GM04504 (cell line): ENCODE data around the gene POLK.
"Not testable (repeated sequence)": the region's sequence is repeated elsewhere in the genome, so short reads cannot be mapped to it uniquely, and the experiment has no call there.

Experiments used
- DNase-seq: peaks from one replicate; pipeline ENCODE4 v3.0.0-alpha.2; 2012; ENCODE audit warnings: low read depth

POLK gene

DNA sequence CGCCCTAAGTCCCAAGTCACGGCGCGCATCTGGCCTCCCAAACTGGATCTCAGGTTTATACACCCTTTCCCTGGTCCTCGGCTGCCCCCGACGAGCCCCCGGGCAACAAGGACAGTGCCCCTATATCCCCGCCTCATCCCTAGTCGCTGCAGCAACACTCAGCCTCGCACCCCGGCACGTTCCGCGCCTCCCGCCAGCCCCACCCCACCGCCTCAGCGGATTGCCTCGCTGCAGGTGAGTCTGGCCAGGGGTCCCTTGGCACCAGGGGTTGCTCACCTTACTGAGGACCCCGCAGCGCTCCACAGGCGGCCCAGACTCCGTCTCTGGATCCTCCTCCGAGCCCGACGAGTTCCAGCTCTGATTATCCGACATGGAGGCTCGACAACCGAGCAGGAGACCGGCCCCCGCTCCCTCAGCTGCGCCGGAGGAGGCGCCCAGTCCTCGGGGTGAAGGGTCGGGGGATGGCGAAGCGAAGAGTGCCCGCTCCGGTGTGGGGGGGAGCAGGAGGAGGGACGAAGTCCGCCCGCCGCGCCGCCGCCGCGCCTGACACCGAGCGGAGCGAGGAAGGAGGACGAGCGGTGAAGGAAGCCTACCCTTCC is 756 bp upstream of the POLK start:
- DNase-seq = no peak

DNA sequence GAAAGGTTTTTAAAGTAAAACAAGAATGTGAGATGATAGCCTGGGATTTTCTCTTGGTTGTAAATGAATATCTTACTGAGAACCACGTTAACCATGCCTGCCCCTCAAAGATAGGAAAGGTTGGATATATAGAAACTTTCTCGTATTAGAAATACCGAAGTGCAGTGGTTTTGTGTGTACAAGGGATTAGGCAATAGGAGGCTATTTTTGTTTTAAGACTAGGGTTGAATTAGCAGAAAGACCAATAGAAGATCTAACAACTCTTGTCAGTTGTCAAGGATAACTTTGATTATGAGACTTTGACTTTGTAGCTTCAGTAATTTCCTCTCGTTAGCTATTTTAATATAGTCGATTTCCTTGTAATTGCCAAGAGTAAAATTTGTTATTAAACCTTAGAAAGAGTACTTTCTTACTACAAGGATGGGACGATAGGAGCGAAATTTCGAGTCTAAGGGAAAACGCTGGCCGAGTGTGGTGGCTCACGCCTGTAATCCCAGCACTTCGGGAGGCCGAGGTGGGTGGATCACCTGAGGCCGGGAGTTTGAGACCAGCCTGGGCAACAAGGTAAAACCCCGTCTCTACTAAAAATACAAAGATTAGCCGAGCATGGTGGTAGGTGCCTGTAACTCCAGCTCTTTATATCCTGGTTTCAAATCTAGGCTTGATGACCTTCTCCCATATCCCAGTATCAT is 838 bp downstream of the POLK start:
- DNase-seq = no peak

DNA sequence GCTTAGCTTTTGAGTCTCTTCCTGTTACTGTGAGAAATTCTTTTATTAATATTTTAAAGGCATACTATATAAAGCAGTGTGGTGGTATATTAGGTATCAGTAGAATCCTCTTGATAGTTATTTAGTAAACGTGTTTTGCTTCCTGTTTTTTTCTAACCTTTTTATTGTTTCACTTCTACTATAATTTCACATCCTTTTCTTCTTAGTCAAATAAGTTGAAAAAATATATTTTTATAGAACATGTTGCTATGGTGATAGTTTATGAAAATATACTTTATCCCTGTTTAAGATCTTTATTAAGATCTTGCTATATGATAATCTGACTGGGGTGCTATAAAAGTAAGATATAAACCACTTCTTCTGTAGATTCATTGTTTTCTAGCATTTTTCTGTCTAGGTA is 2.1 kb downstream of the POLK start:
- DNase-seq = no peak

DNA sequence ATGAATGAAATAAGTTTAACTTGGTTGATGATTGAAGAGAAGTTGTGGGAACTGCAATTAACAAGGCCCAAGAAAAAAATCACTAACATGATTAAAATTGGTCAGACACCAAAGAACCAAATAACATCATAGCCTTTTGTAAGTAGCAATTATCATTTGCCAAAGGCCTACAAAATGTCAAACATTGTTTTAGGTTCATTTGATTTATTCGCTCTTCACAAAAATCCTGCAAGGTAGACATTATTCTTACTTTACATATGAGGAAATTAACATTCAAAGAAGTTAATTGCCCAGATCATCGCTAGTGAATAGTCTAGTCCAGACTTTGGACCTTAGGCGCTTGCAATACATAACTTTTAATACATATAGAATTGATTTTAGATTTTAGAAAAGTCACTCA is 2.6 kb downstream of the POLK start:
- DNase-seq = no peak

DNA sequence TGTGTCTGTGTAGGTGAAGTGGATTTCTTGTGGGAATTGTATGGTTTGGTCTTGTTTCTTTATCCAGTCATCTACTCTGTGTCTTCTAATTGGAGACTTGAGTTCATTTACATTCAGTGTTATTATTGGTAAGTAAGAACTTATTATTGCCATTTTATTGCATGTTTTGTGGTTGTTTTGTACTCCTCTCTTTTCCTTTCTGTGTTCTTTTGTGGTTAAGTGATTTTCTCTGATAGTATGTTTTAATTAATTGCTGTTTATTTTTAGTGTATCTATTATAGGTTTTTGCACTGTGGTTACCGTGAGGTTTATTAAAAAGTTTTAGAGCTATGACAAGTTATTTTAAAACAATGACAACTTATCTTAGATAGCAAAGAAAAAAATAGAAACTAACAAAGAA is 8.1 kb downstream of the POLK start:
- no peak for DNase-seq

DNA sequence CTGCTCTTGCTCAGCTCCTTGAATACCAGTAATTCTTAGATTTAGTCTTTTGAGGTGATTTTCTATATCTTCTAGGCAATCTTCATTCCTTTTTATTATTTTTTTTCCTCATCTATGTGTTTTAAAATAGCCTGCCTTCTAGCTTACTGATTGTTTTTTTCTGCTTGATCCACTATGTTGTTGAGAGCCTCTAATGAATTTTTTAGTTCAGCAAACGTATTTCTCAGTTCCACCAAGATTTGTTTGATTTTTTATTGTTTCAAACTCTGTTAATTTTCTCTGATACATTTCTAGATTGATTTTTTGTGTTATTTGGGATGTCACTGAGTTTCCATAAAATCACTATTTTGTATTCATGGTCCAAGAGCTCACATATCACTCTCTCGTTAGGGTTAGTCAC is 9.5 kb downstream of the POLK start:
- no peak for DNase-seq

DNA sequence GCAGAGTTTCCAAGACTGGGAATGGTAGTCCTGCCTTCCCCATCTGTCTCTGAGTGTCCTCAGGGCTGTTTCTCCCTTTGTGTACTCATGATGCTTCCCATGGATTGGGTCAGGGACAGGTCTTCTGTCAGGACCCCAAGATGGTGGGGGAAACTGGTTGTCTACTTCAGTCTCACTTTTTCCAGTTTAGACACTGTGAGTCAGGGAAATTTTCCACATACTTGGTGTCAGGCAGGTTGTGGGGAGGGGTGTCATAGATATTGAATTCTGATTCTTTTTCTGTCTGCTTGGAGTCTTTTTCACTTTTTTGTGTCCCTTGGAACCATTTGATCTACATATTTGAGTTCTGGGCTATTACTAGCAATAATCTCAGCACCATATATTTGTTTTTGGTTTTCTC is 10.3 kb downstream of the POLK start:
- no peak for DNase-seq

DNA sequence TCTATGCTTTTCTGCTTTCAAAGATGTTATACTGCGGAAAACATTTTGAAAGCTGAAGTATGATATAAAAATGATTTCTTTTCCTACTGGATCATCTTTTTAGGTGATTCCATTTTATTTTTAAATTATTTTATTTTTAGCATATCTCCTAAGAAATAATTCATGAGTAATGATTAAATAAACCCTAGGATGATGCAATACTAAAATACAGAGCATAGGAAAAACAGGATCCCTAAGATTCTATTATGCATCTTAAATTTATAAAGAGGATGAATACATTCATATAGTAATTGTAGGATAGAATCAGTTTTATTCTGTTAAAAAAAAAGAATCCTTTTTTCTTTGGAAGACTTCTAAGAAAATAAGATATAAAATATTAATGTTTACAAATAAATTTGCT is 10.9 kb downstream of the POLK start:
- no peak for DNase-seq

DNA sequence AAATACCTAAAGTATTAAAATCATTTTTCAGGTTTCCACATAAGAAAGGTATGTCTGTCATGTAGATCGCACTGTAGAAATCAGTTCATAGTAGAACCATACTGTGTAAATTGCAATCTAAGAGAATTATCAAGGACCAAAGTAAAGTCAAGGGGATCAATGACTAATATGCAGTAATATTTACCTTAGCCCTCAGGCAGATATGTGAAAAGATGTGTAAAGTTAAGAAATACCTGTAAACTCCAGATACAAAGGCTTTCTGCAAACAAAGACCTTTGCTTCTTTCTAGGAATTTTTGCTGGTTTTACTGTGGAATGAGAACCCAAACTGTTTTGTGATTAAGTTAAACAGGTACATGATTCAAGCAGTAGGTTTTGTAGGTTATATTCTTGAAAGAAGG is 11.6 kb downstream of the POLK start:
- no peak for DNase-seq

DNA sequence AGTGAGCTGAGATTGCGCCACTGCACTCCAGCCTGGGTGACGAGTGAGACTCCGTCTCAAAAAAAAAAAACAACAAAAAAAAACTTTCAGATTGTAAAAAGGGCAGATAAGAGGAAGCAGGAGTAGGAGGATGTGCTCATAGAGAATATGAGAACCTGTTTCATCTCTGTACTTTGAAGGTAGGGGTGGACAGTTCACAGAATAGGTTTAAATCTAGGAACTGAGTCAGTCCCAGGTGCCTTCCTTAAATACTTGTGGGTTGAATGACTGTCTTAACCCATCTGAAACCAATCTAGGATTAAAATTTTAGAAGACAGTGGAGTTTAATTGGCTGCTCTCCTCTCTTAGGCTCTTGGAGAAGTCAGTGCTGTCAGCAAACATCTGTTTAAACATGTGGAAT is 12.4 kb downstream of the POLK start:
- DNase-seq = no peak

DNA sequence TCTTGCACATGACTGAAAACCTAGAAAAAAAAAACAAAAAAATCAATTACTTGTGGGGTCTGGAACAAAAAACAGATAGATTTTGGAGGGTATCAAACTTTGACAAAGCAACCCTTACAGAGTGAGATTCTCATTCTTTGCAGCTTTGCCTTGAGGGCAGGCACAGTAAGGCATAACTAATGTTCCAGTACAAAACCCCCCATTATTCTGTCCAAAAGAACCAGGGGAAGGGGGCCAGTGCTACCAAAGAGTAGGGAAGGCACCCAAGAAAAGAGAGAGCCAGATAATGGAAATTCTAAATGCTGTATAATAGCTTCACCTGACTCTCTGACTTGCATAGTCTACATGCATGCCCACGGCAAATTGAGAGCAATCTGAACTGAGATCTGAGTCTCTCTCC is 12.9 kb downstream of the POLK start:
- DNase-seq = no peak

DNA sequence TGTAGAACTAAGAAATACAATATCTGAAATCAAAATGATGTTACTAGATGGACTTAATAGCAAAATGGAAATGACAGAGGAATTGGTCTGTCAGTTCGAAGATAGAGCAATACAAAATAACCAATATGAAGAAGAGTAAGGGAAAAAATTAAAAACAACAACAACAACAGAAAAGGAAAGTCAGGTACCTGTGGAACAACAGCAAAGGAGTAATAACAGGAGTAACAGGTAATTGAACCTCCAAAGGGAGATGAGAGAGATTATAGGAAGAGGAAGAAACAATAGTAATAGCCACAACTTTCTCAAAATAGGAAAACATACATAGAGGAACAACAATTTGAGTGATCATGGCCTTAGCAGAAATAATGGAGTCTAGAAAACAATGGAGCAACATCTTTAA is 13.7 kb downstream of the POLK start:
- no peak for DNase-seq

DNA sequence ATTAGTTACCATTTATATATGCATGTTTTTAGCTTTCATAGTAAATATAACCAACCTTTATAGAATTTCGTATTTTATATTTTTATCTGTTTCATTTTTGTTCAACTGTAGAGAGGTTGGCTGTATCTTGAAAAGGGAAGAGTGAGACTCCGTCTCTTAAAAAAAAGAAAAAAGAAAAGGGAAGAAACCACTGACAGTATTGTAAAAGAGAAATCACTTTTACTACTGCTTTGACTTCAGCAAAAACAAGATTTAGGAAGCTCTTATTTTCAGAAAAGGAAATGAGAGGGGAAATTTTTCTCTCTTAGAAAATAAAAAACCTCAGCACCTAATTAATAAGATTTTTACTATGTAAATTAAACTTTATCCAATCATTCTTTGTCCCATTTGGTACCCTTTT is 14.4 kb downstream of the POLK start:
- no peak for DNase-seq

DNA sequence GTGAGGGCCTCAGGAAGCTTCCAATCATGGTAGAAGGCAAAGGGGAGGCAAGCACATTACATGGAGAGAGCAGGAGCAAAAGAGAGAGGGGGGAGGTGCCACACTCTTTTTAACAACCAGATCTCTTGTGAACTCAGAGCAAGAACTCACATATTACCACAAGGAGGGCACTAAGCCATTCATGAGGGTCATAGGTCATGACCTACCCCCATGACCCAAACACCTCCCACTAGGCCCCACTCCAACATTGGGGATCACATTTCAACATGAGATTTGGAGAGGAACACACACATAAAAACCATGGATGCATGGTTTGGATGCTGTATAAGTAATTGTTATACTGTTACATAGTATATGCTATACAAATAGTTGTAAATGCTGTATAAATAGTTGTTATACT is 17.5 kb downstream of the POLK start:
- DNase-seq = no peak

DNA sequence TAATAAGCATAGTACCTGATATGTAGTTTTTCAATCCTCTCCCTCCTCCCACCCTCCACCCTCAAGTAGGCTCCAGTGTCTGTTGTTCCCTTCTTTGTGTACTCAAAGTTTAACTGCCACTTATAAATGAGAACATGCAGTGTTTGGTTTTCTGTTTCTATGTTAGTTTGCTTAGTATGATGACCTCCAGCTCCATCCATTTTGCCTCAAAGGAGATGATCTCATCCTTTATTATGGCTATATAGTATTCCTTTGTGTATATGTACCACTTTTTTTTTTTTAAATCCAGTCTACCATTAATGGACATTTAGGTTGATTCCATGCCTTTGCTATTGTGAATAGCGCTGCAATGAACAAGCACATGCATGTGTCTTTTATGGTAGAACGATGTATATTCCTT is 20.5 kb downstream of the POLK start:
- no peak for DNase-seq

DNA sequence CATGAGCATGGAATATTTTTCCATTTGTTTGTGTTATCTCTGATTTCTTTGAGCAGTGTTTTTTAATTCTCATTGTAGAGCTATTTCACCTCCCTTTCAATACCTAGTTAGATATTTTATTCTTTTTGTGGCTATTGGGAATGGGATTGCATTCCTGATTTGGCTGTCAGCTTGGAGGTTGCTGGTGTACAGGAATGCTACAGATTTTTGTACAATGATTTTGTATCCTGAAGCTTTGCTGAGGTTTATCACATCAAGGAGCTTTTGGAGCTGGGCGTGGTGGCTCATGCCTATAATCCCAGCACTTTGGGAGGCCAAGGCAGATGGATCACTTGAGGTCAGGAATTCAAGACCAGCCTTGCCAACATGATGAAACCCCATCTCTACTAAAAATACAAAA is 22.0 kb downstream of the POLK start:
- not testable (repeated sequence) for DNase-seq

DNA sequence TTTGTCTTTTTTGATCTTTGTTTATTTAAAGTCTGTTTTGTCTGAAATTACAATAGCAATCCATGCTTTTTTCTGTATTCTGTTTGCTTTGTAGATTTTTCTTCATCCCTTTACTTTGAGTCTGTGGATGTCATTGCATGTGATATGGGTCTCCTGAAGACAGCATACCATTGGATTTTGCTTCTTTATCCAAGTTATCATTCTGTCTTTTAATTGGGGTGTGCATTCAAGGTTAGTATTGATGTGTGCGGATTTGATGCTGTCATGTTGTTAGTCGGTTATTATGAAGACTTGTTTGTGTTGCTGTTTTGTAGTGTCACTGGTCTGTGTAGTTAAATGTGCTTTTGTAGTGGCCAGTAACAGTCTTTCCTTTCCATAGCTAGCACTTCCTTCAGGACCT is 23.0 kb downstream of the POLK start:
- DNase-seq = no peak

DNA sequence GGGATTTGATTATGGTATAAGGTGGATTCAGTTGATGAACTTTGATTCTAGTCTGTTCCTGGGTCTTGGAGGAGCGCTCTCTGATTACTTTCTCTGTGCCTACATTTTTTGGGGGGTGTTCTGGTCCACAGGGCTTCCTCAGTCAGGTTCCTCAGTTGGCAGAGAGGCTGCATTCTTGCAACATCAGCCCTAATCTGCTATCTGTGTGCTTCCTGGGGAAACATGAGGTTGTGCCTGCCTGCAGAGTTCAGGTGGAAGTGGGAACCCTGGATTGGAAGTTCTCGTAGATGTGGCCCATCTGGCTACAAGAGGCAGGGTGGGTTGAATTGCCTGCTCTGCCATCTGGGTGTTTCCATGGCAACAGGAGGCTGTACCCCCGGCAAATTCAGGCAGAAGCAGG is 24.5 kb downstream of the POLK start:
- DNase-seq = no peak

DNA sequence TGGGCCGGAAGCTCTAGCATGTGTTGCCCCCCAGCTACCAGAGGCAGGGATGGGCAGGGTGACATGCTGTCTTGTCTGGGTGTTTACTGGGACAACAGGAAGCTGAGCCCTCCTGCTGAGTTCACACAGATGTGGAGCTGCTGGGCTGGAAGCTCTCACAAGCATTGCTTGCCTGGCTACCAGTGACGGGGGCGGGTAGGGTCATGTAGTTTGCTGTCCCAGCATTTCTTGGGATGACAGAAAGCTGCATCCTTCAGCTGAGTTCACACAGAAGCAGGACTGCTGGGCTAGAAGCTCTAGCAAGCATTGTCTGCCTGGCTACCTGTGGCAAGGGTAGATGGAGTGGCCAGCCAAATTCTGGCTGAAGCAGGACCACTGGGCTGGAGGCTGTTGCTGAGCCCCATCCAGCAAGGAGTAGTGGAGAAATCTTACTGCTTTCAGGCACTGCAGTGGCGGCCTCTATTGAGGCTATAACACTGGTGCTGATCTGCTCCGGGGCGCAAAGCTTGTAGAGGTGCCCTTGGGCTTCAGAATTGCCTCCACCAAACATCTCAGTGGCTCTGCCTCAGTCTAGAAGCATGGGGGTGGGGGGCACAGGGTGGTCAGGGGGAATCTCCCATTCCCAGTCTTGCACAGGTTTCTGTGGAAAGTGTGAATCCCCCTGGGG is 25.1 kb downstream of the POLK start:
- DNase-seq = no peak

DNA sequence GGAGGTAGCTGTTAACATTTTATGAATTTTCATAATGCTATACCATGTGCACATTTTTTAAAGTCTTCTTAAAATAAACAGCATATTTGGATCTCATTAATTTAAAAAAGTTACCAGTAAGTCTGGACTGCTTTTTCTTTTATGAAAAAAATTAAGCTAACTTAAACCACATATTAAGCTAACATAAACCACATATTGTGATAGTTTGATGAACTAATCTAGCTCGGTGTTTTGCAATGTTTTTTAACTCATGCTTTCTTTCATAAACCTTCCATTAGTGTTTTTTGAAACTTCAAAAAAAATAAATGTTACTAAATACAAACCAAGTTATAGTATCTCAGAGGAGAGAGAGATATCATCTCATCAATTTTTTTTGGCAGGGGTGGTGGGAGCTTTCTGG is 26.5 kb downstream of the POLK start:
- no peak for DNase-seq

DNA sequence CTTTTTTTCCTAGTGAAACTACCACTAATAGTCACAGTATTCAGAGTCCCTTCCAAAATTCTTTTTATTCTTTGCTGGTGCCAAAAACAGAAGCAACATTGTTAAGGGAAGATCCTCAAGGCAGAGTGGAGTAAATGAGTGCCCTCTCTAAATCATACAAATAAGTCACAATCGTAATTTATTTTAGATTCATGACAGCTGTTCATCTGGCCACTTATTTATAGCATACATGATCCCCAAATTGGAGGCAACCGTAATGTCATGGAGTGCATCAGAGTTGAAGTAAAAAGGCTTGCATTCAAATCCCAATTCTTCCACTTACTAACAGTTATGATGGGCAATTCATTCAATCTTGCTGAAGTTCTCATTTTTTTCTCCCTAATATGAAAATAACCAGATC is 33.4 kb downstream of the POLK start:
- DNase-seq = no peak

DNA sequence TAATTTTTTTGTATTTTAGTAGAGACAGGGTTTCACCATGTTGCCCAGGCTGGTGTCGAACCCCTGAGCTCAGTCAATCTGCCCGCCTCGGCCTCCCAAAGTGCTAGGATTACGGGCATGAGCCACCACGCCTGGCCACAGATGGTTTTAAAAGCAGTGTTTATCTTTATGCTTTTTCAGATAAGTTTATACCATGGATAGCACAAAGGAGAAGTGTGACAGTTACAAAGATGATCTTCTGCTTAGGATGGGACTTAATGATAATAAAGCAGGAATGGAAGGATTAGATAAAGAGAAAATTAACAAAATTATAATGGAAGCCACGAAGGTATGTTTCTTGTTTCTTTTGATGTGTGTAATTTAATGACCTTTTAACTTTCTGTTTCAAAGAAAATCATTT is 35.1 kb downstream of the POLK start:
- no peak for DNase-seq

DNA sequence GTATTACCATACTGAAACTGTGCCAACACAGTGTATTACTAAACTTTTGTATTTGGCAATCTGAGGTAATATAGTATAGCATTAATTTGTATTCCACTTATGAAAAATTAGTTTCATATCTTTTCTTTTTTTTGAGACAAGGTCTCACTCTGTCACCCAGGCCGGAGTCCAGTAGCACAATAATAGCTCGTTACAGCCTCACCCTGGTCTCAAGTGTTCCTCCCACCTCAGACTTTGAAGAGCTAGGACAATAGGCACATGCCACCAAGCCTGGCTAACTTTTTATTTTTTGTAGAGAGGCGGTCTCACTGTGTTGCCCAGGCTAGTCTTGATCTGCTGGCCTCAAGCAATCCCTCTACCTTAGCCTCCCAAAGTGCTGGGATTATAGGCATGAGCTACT is 36.1 kb downstream of the POLK start:
- no peak for DNase-seq

DNA sequence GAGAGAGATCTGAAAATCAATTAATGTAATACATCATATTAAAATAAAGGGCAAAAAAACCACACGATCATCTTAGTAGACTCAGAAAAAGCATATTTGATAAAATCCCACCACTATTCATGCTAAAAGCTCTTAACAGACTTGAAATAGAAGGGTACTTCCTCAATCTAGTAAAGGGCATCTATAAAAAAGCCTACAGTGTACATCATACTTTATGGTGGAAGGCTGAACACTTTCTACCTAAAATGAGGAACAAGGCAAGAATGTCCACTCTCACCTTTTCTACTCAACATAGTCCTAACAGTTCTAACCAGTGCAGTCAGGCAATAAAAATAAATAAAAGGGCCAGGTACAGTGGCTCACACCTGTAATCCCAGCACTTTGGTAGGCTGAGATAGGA is 38.9 kb downstream of the POLK start:
- no peak for DNase-seq
